Measurements from ENCODE around the gene CABP4. TPM values are rescaled to one million over a fixed set of nuclear protein-coding genes. Genes with fewer than 3 reads are reported as not detected.
A peak's percentile ranks its signal among the peaks of the same experiment; 100 is the strongest.

CABP4 gene
- total RNA-seq, 2 donors from 2014 or later, result 1.2 to 1.3 TPM

GRCh38 chr11:67433536-67434394 lies 21.4 kb upstream of the CABP4 start:
- no peak for ATAC-seq
- intact Hi-C loops (cut with DNase I), result no loop called here
- no peak for DNase-seq

GRCh38 chr11:67434395-67434881 lies 20.7 kb upstream of the CABP4 start:
- DNase-seq (no peak), ATAC-seq (no peak)
- intact Hi-C loops (cut with DNase I), result no loop called here

GRCh38 chr11:67435031-67435726 lies 20.0 kb upstream of the CABP4 start:
- no peak for ATAC-seq
- DNase-seq, result no peak
- intact Hi-C loops (cut with DNase I), result no loop called here

GRCh38 chr11:67435727-67436458 lies 19.3 kb upstream of the CABP4 start:
- ATAC-seq (no peak), DNase-seq (peak; percentile 18)
- intact Hi-C loops (cut with DNase I), result no loop called here

- intact Hi-C loops (cut with DNase I), result no loop called here
- peak; percentile 20 for DNase-seq
Measured at GRCh38 chr11:67436459-67437081, 18.6 kb upstream of the CABP4 start.

GRCh38 chr11:67437082-67437808 lies 17.9 kb upstream of the CABP4 start, which contains the start of gene PTPRCAP:
PTPRCAP (minus strand) TSS chr11:67437682; CDS start chr11:67437619, 63 bp downstream.
- DNase-seq, result peak; percentile 41
- ATAC-seq, result peak; percentile 10 to 36

More at GRCh38 chr11:67436459-67437081, 18.6 kb upstream of the CABP4 start:
- ATAC-seq, result peak; percentile 1 to 18

GRCh38 chr11:67437809-67438157 lies 17.4 kb upstream of the CABP4 start:
- DNase-seq (no peak), ATAC-seq (no peak)
- intact Hi-C loops (cut with DNase I), result no loop called here

More at GRCh38 chr11:67437082-67437808, 17.9 kb upstream of the CABP4 start, which contains the start of gene PTPRCAP:
- intact Hi-C loops (cut with DNase I), result no loop called here

GRCh38 chr11:67438158-67438902 lies 16.8 kb upstream of the CABP4 start:
- DNase-seq (peak; percentile 34), ATAC-seq (no peak)
- intact Hi-C loops (cut with DNase I), result no loop called here

GRCh38 chr11:67439321-67440228 lies 15.6 kb upstream of the CABP4 start:
- ATAC-seq (peak in 1 of 2 donors; percentile 1), DNase-seq (peak; percentile 40)
- intact Hi-C loops (cut with DNase I), result no loop called here

GRCh38 chr11:67440229-67441097 lies 14.7 kb upstream of the CABP4 start:
- no peak for ATAC-seq

GRCh38 chr11:67441098-67441563 lies 14.0 kb upstream of the CABP4 start:
- DNase-seq (peak; percentile 25), ATAC-seq (no peak)
- intact Hi-C loops (cut with DNase I), result no loop called here

More at GRCh38 chr11:67440229-67441097, 14.7 kb upstream of the CABP4 start:
- intact Hi-C loops (cut with DNase I), result no loop called here
- DNase-seq, result peak; percentile 17

GRCh38 chr11:67441731-67442351 lies 13.3 kb upstream of the CABP4 start:
- intact Hi-C loops (cut with DNase I), result no loop called here
- ATAC-seq, result no peak
- DNase-seq, result peak; percentile 38

- intact Hi-C loops (cut with DNase I), result no loop called here
- DNase-seq (peak; percentile 24), ATAC-seq (peak in 1 of 2 donors; percentile 1)
Measured at GRCh38 chr11:67442504-67443404, 12.4 kb upstream of the CABP4 start.

GRCh38 chr11:67445515-67445914 lies 9.6 kb upstream of the CABP4 start:
- ATAC-seq (no peak), DNase-seq (no peak)
- intact Hi-C loops (cut with DNase I), result no loop called here
